ENCODE measurements around the gene RNPEPL1.
A peak's percentile ranks its signal among the peaks of the same experiment; 100 is the strongest.

RNPEPL1 gene

GRCh38 chr2:240604939-240605716 lies 36.8 kb downstream of the RNPEPL1 start:
- no peak for DNase-seq

GRCh38 chr2:240605867-240606743 lies 37.8 kb downstream of the RNPEPL1 start:
- no peak for DNase-seq

GRCh38 chr2:240611601-240612210 lies 43.4 kb downstream of the RNPEPL1 start:
- peak in 1 of 5 experiments; percentile 79 for DNase-seq

- DNase-seq: no peak
Measured at GRCh38 chr2:240613781-240614180, 45.5 kb downstream of the RNPEPL1 start.

GRCh38 chr2:240614391-240614790 lies 46.1 kb downstream of the RNPEPL1 start:
- no peak for DNase-seq

GRCh38 chr2:240615396-240615795 lies 47.1 kb downstream of the RNPEPL1 start:
- peak in 1 of 5 experiments; percentile 76 for DNase-seq

- no peak for DNase-seq
Measured at GRCh38 chr2:240615820-240616547, 47.7 kb downstream of the RNPEPL1 start.

- peak in 1 of 5 experiments; percentile 42 for DNase-seq
Measured at GRCh38 chr2:240616860-240617666, 48.8 kb downstream of the RNPEPL1 start.

GRCh38 chr2:240618776-240619175 lies 50.5 kb downstream of the RNPEPL1 start:
- DNase-seq: no peak

GRCh38 chr2:240619506-240620148 lies 51.3 kb downstream of the RNPEPL1 start:
- DNase-seq: no peak

- DNase-seq: no peak
Measured at GRCh38 chr2:240620149-240620731, 52.0 kb downstream of the RNPEPL1 start.

- no peak for DNase-seq
Measured at GRCh38 chr2:240620859-240621258, 52.6 kb downstream of the RNPEPL1 start.

GRCh38 chr2:240622060-240622411 lies 53.8 kb downstream of the RNPEPL1 start:
- DNase-seq: no peak

- DNase-seq: peak in 3 of 5 experiments; percentile 34 to 84 (median 47)
Measured at GRCh38 chr2:240622531-240623235, 54.4 kb downstream of the RNPEPL1 start.

GRCh38 chr2:240623531-240624010 lies 55.3 kb downstream of the RNPEPL1 start:
- DNase-seq: no peak

GRCh38 chr2:240624011-240624949 lies 56.0 kb downstream of the RNPEPL1 start:
- no peak for DNase-seq

GRCh38 chr2:240624950-240625621 lies 56.8 kb downstream of the RNPEPL1 start, which contains the start of gene GPR35:
Gene GPR35, plus strand, starts transcription at chr2:240625480. Its CDS starts 4,473 bp downstream, at chr2:240629953.
- DNase-seq: peak; percentile 39 to 90 (median 63)

All from T-helper 2 cell (primary cell).